CD4-positive, alpha-beta T cell treated with Interleukin-1 beta for 1 hour (primary cell): ENCODE data around the gene MSLN.
"Not testable (repeated sequence)": the region's sequence is repeated elsewhere in the genome, so short reads cannot be mapped to it uniquely, and the experiment has no call there.

Experiments used
- DNase-seq, 2 donors: peaks; one replicate each; pipeline ENCODE4 v3.0.0-alpha.2; 2020 to 2022

MSLN gene

GRCh38 chr16:735982-736453, 24.5 kb upstream of the MSLN start:
- no peak for DNase-seq

- DNase-seq = no peak
Measured at GRCh38 chr16:736936-737481, 23.5 kb upstream of the MSLN start.

- DNase-seq = no peak
Measured at GRCh38 chr16:739560-740458, 20.7 kb upstream of the MSLN start.

GRCh38 chr16:740459-740763, 20.1 kb upstream of the MSLN start:
- no peak for DNase-seq

- peak; percentile 89 to 92 for DNase-seq
Measured at GRCh38 chr16:740764-741505, 19.6 kb upstream of the MSLN start, which contains the start of gene CIAO3. Gene CIAO3 (minus strand): TSS chr16:740997. CDS start chr16:740985, 12 bp downstream.

GRCh38 chr16:741986-742629, 18.4 kb upstream of the MSLN start:
- DNase-seq = no peak

GRCh38 chr16:742894-743293, 17.6 kb upstream of the MSLN start:
- not testable (repeated sequence) for DNase-seq

GRCh38 chr16:743794-744500, 16.6 kb upstream of the MSLN start:
- no peak for DNase-seq

GRCh38 chr16:745739-746138, 14.8 kb upstream of the MSLN start:
- DNase-seq = no peak

GRCh38 chr16:746637-747036, 13.9 kb upstream of the MSLN start:
- no peak for DNase-seq

GRCh38 chr16:747978-748746, 12.4 kb upstream of the MSLN start:
- no peak for DNase-seq

- no peak for DNase-seq
Measured at GRCh38 chr16:749010-749409, 11.5 kb upstream of the MSLN start.

- DNase-seq = no peak
Measured at GRCh38 chr16:750485-750884, 10.0 kb upstream of the MSLN start.

- DNase-seq = no peak
Measured at GRCh38 chr16:751152-752006, 9.2 kb upstream of the MSLN start.

GRCh38 chr16:752007-752312, 8.6 kb upstream of the MSLN start:
- DNase-seq = no peak

GRCh38 chr16:754121-754607, 6.4 kb upstream of the MSLN start:
- DNase-seq = not testable (repeated sequence)

GRCh38 chr16:754656-755055, 5.9 kb upstream of the MSLN start:
- DNase-seq = peak in 1 of 2 donors; percentile 7

GRCh38 chr16:756428-756827, 4.1 kb upstream of the MSLN start:
- DNase-seq = no peak

- DNase-seq = no peak
Measured at GRCh38 chr16:759110-759910, 1.2 kb upstream of the MSLN start.

GRCh38 chr16:760065-760464, 469 bp upstream of the MSLN start:
- no peak for DNase-seq
